ENCODE results near the gene POFUT2.
"Not testable (repeated sequence)": the region's sequence is repeated elsewhere in the genome, so short reads cannot be mapped to it uniquely, and the experiment has no call there.

POFUT2 gene

DNA sequence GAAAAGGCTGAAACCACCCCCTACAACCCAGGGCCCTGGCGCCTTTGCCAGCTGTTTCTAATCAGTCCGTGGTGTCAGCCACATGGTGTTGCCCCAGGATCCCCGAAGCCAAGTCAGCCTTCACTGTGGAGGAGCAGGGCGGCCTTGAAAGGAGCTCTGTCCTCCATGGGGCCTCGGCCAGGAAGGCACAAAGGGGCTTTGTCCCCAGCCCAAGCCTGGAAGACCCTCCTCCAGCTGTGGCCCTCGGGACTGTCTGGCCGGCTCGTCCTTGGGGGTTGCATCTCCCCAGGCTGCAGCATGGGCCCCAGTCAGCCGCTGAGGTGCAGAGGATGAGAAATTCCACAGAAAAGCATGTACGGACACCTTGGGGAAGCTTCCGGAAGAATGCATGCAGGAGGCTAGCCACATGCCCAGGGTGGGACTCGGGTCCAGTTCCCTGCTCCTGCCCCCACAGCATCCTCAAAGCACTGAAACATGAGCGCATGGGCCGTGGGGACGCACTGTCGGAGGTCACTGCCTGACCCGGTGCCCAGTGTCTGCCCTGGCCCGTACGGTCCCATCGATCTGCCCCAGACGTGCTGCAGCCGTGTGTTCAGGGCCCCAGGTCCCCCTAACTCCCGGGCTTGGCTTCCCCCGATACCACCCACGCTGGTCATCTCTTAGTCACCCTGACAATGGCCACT is 38.6 kb upstream of the POFUT2 start:
- peak; percentile 84 for DNase-seq (ENCODE audit: low spot score)

DNA sequence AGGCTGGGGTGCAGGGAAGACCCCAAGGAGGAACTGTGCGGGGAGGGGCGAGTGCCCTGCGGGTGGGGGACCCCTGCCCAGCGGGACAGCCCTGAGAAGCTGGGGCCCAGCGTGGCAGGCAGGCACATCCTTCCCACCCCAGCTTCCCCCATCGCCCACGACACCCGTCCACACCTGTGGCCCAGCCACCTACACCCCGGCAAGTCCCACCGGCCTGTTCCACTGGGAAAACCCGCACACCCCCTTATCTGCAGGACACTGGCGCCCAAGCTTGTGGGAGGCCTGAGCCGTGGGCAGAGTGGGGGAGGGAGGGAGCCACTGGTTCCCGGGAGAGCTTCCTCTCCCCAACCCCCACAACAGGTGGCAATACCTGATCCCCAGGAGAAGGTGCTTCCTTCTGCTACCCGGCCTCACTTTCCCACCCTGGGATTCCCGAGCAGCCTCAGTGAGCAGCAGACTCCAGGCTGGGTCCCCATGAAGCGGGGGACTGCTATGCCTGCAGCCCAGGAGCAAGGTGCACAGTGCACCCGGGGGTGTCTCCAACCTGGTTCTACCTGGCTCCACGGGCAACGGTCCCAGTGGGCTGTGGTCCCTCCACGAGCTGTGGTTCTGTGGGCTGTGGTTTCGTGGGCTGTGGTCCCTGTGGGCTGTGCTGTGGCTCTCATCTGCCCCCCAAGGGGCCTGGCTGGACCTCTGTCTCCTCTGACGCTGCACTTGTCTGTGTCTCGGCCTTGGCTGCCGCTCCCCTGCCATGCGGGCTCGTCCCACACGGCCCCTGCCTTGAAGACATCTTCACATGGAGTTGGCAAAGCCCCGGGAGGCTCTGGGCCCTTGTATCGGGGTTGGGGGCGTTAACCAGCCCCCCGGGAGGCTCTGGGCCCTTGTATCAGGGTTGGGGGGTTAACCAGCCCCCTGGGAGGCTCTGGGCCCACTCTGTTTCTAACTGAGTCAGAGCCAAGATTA is 37.8 kb upstream of the POFUT2 start:
- no peak for DNase-seq (ENCODE audit: low spot score)

GRCh38 chr21:45324489-45325205 is 37.0 kb upstream of the POFUT2 start:
- DNase-seq (ENCODE audit: low spot score): no peak

DNA sequence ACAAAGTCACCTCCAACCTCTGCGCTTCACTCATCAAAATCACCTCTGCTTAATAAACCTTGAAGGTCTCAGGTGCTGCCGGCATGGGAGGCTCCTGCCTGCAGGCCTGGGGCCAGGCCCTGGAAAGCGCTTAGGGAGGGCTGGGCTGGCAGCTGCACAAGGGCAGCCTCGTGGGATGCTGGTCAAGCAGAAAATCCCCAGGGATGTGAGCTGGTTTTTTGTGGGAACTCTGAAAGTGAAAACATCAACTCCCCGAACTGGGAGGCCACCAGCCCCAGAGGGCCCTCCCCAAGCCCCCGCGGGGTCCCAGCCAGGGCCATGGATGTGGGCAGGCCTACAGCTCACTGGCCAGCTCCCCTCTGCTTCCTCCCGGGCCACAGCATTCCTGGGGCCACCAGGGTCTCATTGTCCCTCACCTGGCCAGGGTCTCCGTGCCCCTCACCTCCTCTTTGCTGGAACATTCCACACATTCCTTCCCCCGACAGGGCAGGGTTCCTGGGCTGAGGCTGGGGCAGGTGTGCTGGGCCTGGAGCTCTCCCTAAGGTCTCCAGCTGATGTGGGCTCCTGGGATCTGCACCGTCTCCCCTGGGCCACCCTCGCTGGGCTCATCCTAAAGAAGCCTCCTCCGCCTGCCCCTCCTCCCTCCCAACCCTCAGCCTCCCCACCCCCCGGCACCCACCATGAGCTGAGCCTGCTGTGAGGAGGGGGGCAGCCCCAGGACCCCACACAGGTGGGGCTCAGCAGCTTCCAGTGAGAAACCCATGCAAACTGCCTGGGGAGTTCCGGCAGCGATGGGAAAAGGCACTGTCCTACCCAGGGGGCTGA is 36.0 kb upstream of the POFUT2 start:
- DNase-seq (ENCODE audit: low spot score): no peak

DNA sequence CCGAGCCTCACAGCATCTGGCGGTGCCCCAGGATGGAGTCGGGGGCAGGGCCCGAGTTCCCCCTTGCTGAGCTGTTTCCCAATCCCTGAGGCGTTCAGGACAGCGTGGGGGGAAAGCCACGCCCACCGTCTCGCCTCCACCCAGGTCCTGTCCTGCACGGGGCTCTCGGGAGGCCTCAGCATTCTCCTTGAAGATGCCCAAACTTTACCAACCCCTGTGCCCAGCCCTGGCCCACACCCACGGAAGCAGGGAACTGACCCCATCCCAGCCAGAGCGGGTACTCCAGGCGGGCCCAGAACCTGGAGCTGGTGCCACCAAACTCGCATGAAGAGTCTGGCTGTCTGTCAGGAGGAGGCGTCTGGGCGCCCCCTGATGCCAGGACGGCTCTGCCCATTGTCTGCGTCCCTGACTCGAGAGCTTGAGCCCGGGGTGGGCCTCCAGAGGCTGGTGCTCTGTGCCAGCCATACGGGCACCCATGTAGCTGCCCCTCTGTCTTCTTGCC is 35.3 kb upstream of the POFUT2 start:
- peak; percentile 78 for DNase-seq (ENCODE audit: low spot score)

GRCh38 chr21:45322231-45322959 is 34.7 kb upstream of the POFUT2 start:
- no peak for DNase-seq (ENCODE audit: low spot score)

DNA sequence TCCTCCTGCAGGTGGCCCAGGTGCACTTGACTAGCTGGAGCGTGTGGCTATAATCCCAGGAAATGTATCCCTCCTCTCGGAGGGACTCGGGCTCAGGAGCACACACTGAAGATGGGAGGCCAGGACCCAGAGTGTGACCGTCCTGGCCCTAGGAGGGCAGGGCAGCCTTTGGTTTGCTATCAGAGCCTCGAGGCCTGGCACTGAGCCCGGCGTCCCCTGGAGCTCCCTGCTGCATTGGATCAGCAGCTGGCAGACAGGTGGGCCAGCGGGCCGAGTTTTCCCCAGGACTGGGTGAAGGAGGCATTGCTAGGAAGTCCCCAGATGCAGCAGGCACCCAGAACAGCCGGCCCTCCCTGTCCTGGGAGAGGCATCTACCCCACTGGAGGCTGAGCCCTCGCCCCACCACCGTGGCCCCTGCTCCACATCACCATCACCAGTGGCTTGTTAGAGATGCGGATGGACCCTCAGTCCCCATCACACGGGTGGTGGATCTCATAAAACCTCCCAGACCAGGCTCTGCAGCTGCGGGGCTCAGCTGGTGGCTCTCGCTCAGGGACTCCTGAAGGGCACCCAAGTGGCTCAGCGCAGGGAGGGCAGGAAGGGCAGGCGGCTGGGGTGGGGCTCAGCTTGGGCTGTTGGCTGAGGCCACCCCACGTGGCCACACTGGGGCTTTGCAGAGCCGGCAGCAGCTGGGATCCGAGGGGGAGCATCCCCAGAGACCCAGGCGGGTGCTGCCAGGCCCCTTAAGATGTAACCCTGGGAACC is 32.7 kb upstream of the POFUT2 start:
- no peak for DNase-seq (ENCODE audit: low spot score)

DNA sequence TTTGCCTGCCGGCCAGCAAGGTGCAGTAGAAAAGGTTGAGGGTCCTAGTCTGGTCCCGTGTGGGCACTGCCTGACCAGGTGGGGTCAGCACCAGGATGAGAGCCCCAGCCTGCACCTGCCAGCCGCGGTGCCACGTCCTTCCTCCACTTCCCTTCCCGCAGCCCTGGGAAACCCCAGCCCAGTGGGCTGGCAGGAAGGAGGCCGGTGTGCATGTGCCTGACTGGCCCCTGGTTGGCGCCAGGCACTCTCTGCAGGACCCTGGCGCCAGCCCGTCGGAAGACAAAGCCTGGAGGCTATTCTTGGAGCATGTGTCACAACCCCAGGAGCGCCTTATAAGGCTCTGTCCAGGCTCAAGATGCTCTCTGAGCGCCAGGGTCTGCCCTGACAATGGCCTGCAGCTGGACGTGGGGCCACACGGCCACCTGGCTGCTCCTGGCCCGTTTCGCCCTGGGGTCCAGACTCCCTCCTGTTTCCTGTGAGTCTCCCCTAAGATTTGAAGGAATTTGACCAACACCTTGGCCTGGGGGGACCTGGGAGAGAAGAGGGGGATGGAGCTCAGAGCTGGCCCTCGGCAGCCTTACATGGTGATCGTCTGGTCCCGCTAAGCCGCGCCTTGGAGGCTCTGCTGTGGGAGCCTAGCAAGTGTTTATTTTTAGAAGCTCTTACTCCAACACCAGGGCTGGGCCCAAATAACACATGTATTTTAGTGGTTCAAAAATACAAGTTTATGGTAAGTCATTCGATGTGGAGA is 31.9 kb upstream of the POFUT2 start:
- peak; percentile 55 for DNase-seq (ENCODE audit: low spot score)

- no peak for DNase-seq (ENCODE audit: low spot score)
Observed at GRCh38 chr21:45318556-45319404, 31.1 kb upstream of the POFUT2 start.

DNA sequence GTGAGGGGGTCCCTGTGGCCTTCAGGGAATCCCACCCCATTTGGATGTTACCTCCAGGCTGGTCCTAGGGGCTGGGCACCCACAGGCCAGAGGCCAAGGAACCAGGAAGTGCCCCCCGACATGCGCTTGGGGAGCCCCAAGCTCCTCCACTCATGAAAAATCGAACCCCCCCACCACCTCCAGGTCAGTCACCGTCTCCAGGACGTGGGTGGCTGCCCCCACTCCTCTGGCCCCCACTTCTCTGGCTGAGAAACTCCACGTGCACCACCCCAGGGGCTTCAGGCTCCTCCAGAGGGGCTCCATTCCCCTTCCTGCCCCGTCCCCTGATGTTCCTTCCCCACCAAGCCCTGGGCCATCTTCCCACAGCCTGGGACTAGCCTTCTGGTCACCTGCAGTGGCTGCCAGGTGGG is 30.5 kb upstream of the POFUT2 start:
- DNase-seq (ENCODE audit: low spot score): no peak

- peak; percentile 78 for DNase-seq (ENCODE audit: low spot score)
Observed at GRCh38 chr21:45317398-45318145, 29.9 kb upstream of the POFUT2 start.

- DNase-seq (ENCODE audit: low spot score): no peak
Observed at GRCh38 chr21:45316871-45317397, 29.2 kb upstream of the POFUT2 start.

DNA sequence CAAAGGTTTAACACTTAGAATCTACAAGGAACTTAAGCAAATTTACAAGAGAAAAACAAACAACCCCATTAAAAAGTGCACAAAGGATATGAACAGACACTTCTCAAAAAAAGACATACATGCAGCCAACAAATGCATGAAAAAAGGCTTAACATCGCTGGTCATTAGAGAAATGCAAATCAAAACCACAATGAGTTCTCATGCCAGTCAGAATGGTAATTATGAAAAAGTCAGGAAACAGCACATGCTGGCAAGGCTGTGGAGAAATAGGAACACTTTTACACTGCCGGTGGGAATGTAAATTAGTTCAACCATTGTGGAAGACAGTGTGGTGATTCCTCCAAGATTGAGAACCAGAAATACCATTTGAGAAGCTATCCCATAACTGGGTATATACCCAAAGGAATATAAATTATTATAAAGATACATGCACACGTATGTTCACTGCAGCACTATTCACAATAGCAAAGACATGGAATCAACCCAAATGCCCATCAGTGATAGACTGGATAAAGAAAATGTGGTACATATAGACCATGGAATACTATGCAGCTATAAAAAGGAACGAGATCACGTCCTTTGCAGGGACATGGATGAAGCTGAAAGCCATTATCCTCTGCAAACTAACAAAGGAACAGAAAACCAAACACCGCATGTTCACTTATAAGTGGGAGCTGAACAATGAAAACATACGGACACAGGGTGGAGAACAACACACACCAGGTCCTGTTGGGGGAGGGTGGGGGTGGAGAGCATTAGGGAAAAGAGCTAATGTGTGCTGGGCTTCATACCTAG is 28.2 kb upstream of the POFUT2 start:
- not testable (repeated sequence) for DNase-seq (ENCODE audit: low spot score)

GRCh38 chr21:45313682-45314081 is 26.0 kb upstream of the POFUT2 start:
- no peak for DNase-seq (ENCODE audit: low spot score)

- DNase-seq (ENCODE audit: low spot score): no peak
Observed at GRCh38 chr21:45313015-45313414, 25.3 kb upstream of the POFUT2 start.

DNA sequence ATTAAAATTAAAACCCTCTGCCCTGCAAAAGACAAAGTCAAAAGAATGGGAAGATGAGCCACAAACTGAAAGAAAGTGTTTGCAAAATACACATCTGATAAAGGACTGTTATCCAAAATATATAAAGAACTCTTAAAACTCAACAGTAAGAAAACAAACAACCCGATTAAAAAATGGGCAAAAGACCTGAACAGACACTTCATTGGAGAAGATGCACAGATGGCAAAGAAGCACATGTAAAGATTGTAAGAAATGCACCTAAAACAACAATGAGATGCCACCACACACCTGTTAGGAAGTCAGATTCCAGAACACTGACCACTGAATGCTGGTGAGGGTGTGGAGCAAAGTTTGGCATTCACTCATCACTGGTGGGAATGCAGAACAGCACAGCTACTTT is 24.6 kb upstream of the POFUT2 start:
- DNase-seq (ENCODE audit: low spot score): no peak

DNA sequence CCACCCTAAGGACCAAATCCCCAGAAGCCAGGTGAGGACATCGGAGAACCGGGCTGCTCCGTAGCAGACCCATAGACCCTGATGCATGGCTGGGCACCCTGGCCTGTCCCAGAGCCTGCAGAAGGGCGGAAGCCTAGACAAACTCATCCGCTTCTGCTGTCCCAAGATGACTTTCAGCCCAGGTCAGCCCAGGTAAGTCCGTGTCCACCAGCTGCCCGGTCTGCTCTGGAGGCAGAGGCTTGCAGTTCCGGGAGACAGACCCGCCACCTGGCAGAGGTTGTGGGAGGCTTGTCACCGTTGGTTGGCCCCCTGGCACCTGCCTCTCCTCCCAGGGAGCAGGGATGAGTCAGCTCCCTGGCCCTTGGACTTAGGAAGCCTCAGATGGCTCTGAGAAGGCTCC is 22.8 kb upstream of the POFUT2 start:
- no peak for DNase-seq (ENCODE audit: low spot score)
